DND-41 (cell line): Measurements from ENCODE around the gene PDE4B.

ENCODE experiments used
- ATAC-seq: fragments of 200-7000 bp; cut with Tn5 transposase; 3 replicates; pipeline ENCODE4 v1.9.1; 2021; ENCODE audit warnings: low read depth; ENCODE audit not compliant: insufficient read depth
- DNase-seq: peaks from one replicate; pipeline ENCODE4 v3.0.0-alpha.2; 2020
- H2AFZ ChIP-seq: 2 replicates; pipeline ENCODE4 v1.6.0; 2012; ENCODE audit warnings: low read depth, low read length
- H3K27ac ChIP-seq: 2 replicates; pipeline ENCODE4 v1.5.1; 2012; ENCODE audit warnings: low read length, inconsistent platforms
- H3K27me3 ChIP-seq: fragments of 200-600 bp; sonication (generic); 2 replicates; pipeline ENCODE4 v1.6.0; 2012; ENCODE audit warnings: low read length, mild to moderate bottlenecking, inconsistent platforms; ENCODE audit not compliant: insufficient read depth, poor library complexity
- H3K36me3 ChIP-seq: 2 replicates; pipeline ENCODE4 v1.5.1; 2012; ENCODE audit warnings: low read length, inconsistent platforms; ENCODE audit not compliant: insufficient read depth
- H3K4me1 ChIP-seq: 2 replicates; pipeline ENCODE4 v1.5.1; 2012; ENCODE audit warnings: mild to moderate bottlenecking, low read length; ENCODE audit not compliant: insufficient read depth
- H3K4me2 ChIP-seq: 2 replicates; pipeline ENCODE4 v1.6.0; 2012; ENCODE audit warnings: mild to moderate bottlenecking, moderate library complexity, low read length, inconsistent platforms; ENCODE audit not compliant: insufficient read depth
- H3K4me3 ChIP-seq, 2 experiments: fragments of 200-600 bp in 1 of 2; shearing (Covaris generic) in 1 of 2; 2 replicates each; pipeline ENCODE4 v1.5.1; 2012 to 2016; ENCODE audit warnings: inconsistent platforms in 2 of 2, low read length in 2 of 2, mild to moderate bottlenecking in 2 of 2, low read depth in 1 of 2, moderate library complexity in 1 of 2
- H3K79me2 ChIP-seq: 2 replicates; pipeline ENCODE4 v1.6.0; 2012; ENCODE audit warnings: low read length, inconsistent platforms; ENCODE audit not compliant: insufficient read depth
- H3K9ac ChIP-seq: 2 replicates; pipeline ENCODE4 v1.6.0; 2012; ENCODE audit warnings: low read depth, mild to moderate bottlenecking, inconsistent platforms, low read length, moderate library complexity
- H3K9me3 ChIP-seq: 2 replicates; pipeline ENCODE4 v1.5.1; 2012; ENCODE audit warnings: low read length, moderate library complexity, mild to moderate bottlenecking, inconsistent platforms; ENCODE audit not compliant: insufficient read depth, severe bottlenecking
- H4K20me1 ChIP-seq: 2 replicates; pipeline ENCODE4 v1.6.0; 2012; ENCODE audit warnings: low read length; ENCODE audit not compliant: insufficient read depth
- CTCF ChIP-seq: IDR thresholded peaks from 2 replicates; pipeline ENCODE4 v1.5.1; 2012; ENCODE audit warnings: borderline replicate concordance, low read length, moderate library complexity, mild to moderate bottlenecking; ENCODE audit not compliant: poor library complexity, severe bottlenecking; ENCODE audit errors: extremely low read depth
- EZH2 ChIP-seq: IDR thresholded peaks from 3 replicates; pipeline ENCODE4 v1.6.1; 2012; ENCODE audit warnings: borderline replicate concordance, low read depth, mild to moderate bottlenecking, moderate library complexity, low read length, inconsistent platforms; ENCODE audit not compliant: severe bottlenecking

PDE4B gene

DNA sequence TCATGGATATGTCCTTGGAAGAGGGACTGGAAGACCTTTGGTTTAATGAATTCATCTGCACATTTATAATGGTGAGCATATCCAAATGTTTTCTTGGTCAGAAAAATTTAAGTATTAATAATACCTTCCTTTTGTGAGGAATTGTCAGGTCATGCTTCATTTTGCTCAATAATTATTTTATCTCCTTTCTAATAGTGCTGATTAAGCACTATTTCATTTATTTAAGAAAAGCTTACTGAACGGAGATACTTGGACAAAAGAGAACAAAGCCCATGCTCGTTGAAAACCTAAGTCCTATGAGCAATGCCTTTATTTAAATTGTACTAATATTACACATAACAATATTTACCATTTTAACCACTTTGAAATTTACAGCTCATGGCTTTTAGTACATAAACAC, 281.5 kb downstream of the PDE4B start:
- Histone ChIP-seq H3K4me2 (no peak overlapping the region), H3K79me2 (no peaks in the 10 kb centered on the region), H3K27me3 (no peaks in the 10 kb centered on the region), H3K9ac (no peak overlapping the region), H2AFZ (no peak overlapping the region), H3K27ac (no peak overlapping the region), H3K36me3 (no peaks in the 10 kb centered on the region), H3K4me3 (no peak overlapping the region), H3K4me1 (no peaks in the 10 kb centered on the region), H4K20me1 (no peaks in the 10 kb centered on the region), H3K9me3 (no peaks in the 10 kb centered on the region)
- ATAC-seq (no peak), DNase-seq (no peak)
- TF ChIP-seq CTCF (no peak), EZH2 (no peak)

- no peak overlapping the region for H3K4me2 ChIP-seq
- H4K20me1 ChIP-seq = no peaks in the 10 kb centered on the region
- no peaks in the 10 kb centered on the region for H3K4me1 ChIP-seq
- no peak for ATAC-seq
- H3K9me3 ChIP-seq = no peaks in the 10 kb centered on the region
- no peaks in the 10 kb centered on the region for H3K27me3 ChIP-seq
- no peak overlapping the region for H3K27ac ChIP-seq
- TF ChIP-seq CTCF (no peak), EZH2 (no peak)
- H3K9ac ChIP-seq = no peak overlapping the region
- DNase-seq = no peak
- no peaks in the 10 kb centered on the region for H3K79me2 ChIP-seq
- H2AFZ ChIP-seq = no peak overlapping the region
- H3K36me3 ChIP-seq = no peaks in the 10 kb centered on the region
- H3K4me3 ChIP-seq = no peak overlapping the region
Observed at GRCh38 chr1:66078412-66078811, 285.7 kb downstream of the PDE4B start.

DNA sequence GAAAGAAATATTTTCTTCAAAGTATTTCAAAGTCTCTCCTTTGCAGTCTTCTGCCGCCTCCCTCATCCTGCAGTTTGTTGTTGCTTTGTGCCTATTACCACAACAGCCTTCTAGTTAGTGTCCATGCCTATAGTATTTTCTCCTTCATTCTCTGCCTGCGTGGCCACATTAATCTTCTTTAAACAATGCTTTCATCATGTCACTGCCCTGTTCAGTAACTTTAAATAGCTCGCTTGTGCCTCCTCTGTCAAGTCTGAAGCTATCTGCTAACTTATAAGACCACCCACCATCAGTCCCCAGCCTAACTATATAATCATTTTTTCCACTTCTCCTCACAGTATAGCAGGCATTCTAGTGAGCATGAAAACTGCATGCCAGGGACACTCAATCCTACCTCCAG, 290.3 kb downstream of the PDE4B start:
- Histone ChIP-seq H3K79me2 (no peaks in the 10 kb centered on the region), H2AFZ (no peak overlapping the region), H3K4me2 (no peak overlapping the region), H3K9ac (no peak overlapping the region), H3K4me1 (no peaks in the 10 kb centered on the region), H4K20me1 (no peaks in the 10 kb centered on the region), H3K4me3 (no peak overlapping the region), H3K36me3 (no peaks in the 10 kb centered on the region), H3K27ac (no peak overlapping the region), H3K27me3 (no peaks in the 10 kb centered on the region), H3K9me3 (no peaks in the 10 kb centered on the region)
- DNase-seq = no peak
- TF ChIP-seq CTCF (no peak), EZH2 (no peak)
- no peak for ATAC-seq

DNA sequence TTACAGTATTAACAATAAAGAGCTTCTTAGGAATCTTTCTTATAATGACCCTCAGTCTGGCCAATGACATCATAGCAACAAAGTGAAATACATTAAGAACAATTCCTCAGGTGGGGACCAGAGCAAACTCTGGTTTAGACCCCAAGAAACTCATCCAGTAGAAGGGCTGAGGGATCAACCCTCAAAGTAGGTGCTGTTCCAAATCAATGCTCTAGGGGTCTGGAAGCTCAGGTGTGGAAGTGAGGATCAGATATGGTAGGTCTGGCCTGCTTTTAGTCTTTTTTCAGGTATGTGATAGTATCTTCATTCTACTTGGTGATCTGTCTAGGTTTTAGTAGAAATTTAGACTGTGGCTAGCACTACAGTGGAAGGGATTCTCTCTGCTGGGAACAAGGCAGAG, 291.7 kb downstream of the PDE4B start:
- no peaks in the 10 kb centered on the region for H3K4me1 ChIP-seq
- H3K79me2 ChIP-seq = no peaks in the 10 kb centered on the region
- H2AFZ ChIP-seq = no peak overlapping the region
- DNase-seq = no peak
- H3K9ac ChIP-seq = no peak overlapping the region
- no peaks in the 10 kb centered on the region for H3K27me3 ChIP-seq
- no peak overlapping the region for H3K4me3 ChIP-seq
- H4K20me1 ChIP-seq = no peaks in the 10 kb centered on the region
- H3K27ac ChIP-seq = no peak overlapping the region
- no peaks in the 10 kb centered on the region for H3K36me3 ChIP-seq
- no peak for ATAC-seq
- no peaks in the 10 kb centered on the region for H3K9me3 ChIP-seq
- H3K4me2 ChIP-seq = no peak overlapping the region
- TF ChIP-seq EZH2 = no peak
- TF ChIP-seq CTCF = no peak
